Measurements from ENCODE around the gene BPIFB2. TPM values are rescaled to one million over a fixed set of nuclear protein-coding genes. Genes with fewer than 3 reads are reported as not detected.

The BPIFB2 gene
- polyA plus RNA-seq, 1 experiment: not detected

DNA sequence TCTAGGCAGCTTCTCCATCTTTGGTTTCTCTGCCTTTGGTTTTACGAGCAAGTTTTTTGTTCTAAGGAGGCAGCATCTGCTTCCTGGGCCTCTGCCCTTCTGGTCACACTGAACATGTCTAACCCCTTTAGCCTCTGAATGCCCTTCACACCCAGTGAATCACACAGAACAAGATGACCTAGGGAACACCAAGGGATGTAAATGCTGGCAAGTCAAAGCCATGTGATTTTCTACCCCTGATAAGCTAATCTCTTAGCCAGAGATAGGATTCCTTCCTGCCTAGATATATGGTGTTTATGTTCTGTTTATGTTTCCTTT lies 16.7 kb downstream of the BPIFB2 start:
- ChIA-PET POLR2A (no interaction called here), CTCF (no interaction called here)
- Histone ChIP-seq H3K27ac (ENCODE audit: low read depth, low read length) (no peak overlapping the region), H3K27me3 (ENCODE audit: control insufficient read depth, insufficient read depth, low read length) (peaks cover 3% of the 10 kb centered on the region), H3K4me3 (ENCODE audit: low read depth, low read length) (no peak overlapping the region), H3K9me3 (ENCODE audit: control insufficient read depth, insufficient read depth, low read length) (no peaks in the 10 kb centered on the region; the same call in 1 of the 2 replicates)
- no peak for DNase-seq (ENCODE audit: low read depth, low spot score)
- TF ChIP-seq, protein P1, sequence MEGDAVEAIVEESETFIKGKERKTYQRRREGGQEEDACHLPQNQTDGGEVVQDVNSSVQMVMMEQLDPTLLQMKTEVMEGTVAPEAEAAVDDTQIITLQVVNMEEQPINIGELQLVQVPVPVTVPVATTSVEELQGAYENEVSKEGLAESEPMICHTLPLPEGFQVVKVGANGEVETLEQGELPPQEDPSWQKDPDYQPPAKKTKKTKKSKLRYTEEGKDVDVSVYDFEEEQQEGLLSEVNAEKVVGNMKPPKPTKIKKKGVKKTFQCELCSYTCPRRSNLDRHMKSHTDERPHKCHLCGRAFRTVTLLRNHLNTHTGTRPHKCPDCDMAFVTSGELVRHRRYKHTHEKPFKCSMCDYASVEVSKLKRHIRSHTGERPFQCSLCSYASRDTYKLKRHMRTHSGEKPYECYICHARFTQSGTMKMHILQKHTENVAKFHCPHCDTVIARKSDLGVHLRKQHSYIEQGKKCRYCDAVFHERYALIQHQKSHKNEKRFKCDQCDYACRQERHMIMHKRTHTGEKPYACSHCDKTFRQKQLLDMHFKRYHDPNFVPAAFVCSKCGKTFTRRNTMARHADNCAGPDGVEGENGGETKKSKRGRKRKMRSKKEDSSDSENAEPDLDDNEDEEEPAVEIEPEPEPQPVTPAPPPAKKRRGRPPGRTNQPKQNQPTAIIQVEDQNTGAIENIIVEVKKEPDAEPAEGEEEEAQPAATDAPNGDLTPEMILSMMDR (IDR thresholded peaks at IDR 0.05; ENCODE audit: low read depth, low read length): no peak

DNA sequence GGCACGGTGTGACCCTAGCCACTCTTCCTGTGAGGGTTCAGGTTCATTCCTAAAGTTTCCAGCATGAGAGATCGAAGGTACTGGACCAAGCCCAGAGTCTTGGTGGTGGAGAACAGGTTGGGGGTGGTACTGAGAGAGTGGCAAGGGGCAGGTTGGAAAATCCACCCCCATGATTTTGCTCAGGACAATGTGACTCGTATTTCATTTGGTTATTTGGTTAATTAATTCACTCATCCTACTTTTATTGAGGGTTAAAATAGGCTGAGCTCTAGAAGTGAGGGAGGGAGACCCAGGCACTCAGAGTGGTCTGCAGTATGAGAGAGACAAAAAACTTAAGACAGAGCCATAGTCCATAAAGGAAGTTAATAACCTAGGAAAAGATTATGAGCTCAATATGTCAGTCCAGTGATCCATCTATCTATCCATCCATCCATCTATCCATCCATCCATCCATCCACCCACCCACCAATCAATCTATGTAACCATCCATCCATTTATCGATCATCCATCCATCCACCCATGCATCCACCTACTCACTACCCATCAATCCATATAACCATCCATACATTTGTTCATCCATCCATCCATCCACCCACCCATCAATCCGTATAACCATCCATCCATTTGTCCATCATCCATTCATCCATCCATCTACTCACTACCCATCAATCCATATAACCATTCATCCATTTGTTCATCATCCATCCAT lies 17.3 kb downstream of the BPIFB2 start:
- TF ChIP-seq, protein P1 (IDR thresholded peaks at IDR 0.05; ENCODE audit: low read depth, low read length): no peak
- ChIA-PET CTCF (no interaction called here), POLR2A (no interaction called here)
- Histone ChIP-seq H3K27me3 (ENCODE audit: control insufficient read depth, insufficient read depth, low read length) (peaks cover 3% of the 10 kb centered on the region), H3K4me3 (ENCODE audit: low read depth, low read length) (no peak overlapping the region), H3K9me3 (ENCODE audit: control insufficient read depth, insufficient read depth, low read length) (no peaks in the 10 kb centered on the region; the same call in 1 of the 2 replicates), H3K27ac (ENCODE audit: low read depth, low read length) (no peak overlapping the region)
- no peak for DNase-seq (ENCODE audit: low read depth, low spot score)

DNA sequence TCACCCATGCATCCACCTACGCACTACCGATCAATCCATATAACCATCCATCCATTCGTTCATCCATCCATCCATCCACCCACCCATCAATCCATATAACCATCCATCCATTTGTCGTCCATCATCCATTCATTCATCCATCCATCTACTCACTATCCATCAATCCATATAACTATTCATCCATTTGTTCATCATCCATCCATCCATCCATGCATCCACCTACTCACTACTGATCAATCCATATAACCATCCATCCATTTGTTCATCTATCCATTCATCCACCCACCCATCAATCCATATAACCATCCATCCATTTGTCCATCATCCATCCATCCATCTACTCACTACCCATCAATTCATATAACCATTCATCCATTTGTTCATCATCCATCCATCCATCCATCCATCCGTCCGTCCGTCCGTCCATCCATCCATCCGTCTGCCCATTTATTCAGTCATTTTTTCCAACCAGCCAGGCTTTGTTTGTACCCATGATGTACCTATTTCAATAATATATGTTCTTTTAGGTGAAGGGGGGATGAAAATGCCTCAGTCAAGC lies 17.9 kb downstream of the BPIFB2 start:
- POLR2A ChIA-PET: no interaction called here
- Histone ChIP-seq H3K9me3 (ENCODE audit: control insufficient read depth, insufficient read depth, low read length) (no peaks in the 10 kb centered on the region; the same call in 1 of the 2 replicates), H3K27me3 (ENCODE audit: control insufficient read depth, insufficient read depth, low read length) (peaks cover 3% of the 10 kb centered on the region), H3K27ac (ENCODE audit: low read depth, low read length) (no peak overlapping the region), H3K4me3 (ENCODE audit: low read depth, low read length) (no peak overlapping the region)
- DNase-seq (ENCODE audit: low read depth, low spot score): no peak
- TF ChIP-seq, protein P1 (IDR thresholded peaks at IDR 0.05; ENCODE audit: low read depth, low read length): no peak
- CTCF ChIA-PET: no interaction called here

DNA sequence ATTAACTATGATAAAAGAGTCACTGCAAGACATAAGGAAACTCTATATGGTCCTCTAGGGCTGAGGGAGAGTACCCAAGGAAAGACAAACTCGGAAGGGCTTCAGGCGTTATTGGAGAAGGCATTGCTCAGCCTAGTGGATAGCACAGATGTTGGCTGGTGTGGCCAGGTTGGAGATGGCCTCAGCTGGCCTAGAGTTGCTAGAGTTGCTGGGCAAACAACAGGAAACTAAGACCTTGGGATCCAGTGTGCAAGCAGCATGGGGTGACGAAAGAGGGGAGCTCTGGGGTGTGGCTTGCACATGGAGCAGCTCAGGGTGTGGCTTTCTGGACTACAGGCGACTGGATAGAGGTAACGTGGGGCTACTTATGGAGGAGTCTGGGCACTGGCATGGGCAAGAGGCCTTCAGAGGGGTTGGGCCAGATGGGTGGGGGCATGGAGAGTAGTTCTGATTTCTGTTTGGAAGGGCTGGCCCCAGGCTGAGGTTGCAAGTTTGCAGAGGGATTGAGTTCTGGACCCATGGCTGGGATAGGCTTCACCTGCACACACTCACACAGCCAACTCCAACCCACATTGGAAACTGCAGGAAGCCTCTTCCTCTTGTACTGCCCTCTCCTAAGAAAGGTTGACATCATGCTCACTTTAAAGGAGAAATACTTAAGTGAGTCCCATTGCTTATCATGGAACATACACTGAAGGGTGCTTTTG lies 18.7 kb downstream of the BPIFB2 start:
- no peak for DNase-seq (ENCODE audit: low read depth, low spot score)
- POLR2A ChIA-PET: no interaction called here
- CTCF ChIA-PET: no interaction called here
- Histone ChIP-seq H3K4me3 (ENCODE audit: low read depth, low read length) (no peak overlapping the region), H3K9me3 (ENCODE audit: control insufficient read depth, insufficient read depth, low read length) (no peaks in the 10 kb centered on the region; the same call in 1 of the 2 replicates), H3K27ac (ENCODE audit: low read depth, low read length) (no peak overlapping the region), H3K27me3 (ENCODE audit: control insufficient read depth, insufficient read depth, low read length) (peaks cover 3% of the 10 kb centered on the region)
- TF ChIP-seq, protein P1 (IDR thresholded peaks at IDR 0.05; ENCODE audit: low read depth, low read length): no peak
